Liver (tissue), 9 donors: ENCODE data around the gene NRDC. TPM values are rescaled to one million over a fixed set of nuclear protein-coding genes. Genes with fewer than 3 reads are reported as not detected.
A peak's percentile ranks its signal among the peaks of the same experiment; 100 is the strongest.

Experiments
- DNase-seq: peaks from one replicate; pipeline ENCODE4 v3.0.0-alpha.2; 2017; ENCODE audit warnings: low spot score
- H3K27ac ChIP-seq, 2 donors: one replicate each; pipeline ENCODE4 v1.7.0; 2013; ENCODE audit warnings: inconsistent platforms in 2 of 2, low read length in 2 of 2, control low read depth in 1 of 2, low read depth in 1 of 2, mild to moderate bottlenecking in 1 of 2
- H3K27me3 ChIP-seq, 4 donors: one replicate each; pipeline versions ENCODE4 v1.6.1 to v1.7.0; 2013; ENCODE audit warnings: low read length in 3 of 4, inconsistent platforms in 1 of 4, mild to moderate bottlenecking in 1 of 4, moderate library complexity in 1 of 4; ENCODE audit not compliant: control insufficient read depth in 4 of 4, insufficient read depth in 4 of 4
- H3K36me3 ChIP-seq, 4 donors: one replicate each; pipeline versions ENCODE4 v1.6.1 to v1.7.0; 2013; ENCODE audit warnings: low read length in 3 of 4, mild to moderate bottlenecking in 3 of 4, low read depth in 1 of 4, moderate library complexity in 1 of 4; ENCODE audit not compliant: control insufficient read depth in 4 of 4, insufficient read depth in 3 of 4
- H3K4me1 ChIP-seq, 4 donors: one replicate each; pipeline versions ENCODE4 v1.6.1 to v1.7.0; 2013; ENCODE audit warnings: low read length in 3 of 4, mild to moderate bottlenecking in 3 of 4, moderate library complexity in 1 of 4; ENCODE audit not compliant: control insufficient read depth in 4 of 4, insufficient read depth in 4 of 4
- H3K4me3 ChIP-seq, 3 donors: one replicate each; pipeline versions ENCODE4 v1.6.1 to v1.7.0; 2013; ENCODE audit warnings: low read length in 3 of 3, control low read depth in 1 of 3, low read depth in 1 of 3, mild to moderate bottlenecking in 1 of 3
- H3K9ac ChIP-seq, 2 donors: one replicate each; pipeline ENCODE4 v1.7.0; 2013; ENCODE audit warnings: low read length in 2 of 2, mild to moderate bottlenecking in 2 of 2, moderate library complexity in 2 of 2, control low read depth in 1 of 2, low read depth in 1 of 2
- H3K9me3 ChIP-seq, 4 donors: one replicate each; pipeline versions ENCODE4 v1.6.1 to v1.7.0; 2013; ENCODE audit warnings: low read length in 3 of 4; ENCODE audit not compliant: control insufficient read depth in 4 of 4
- EGR1 ChIP-seq, 2 donors: IDR thresholded peaks; 2 replicates each; pipeline ENCODE4 v1.6.1; 2016 to 2018; ENCODE audit warnings: antibody characterized with exemption in 2 of 2, low read depth in 2 of 2
- FOXA1 ChIP-seq: IDR thresholded peaks from 2 replicates; pipeline ENCODE4 v1.6.1; 2016; ENCODE audit warnings: antibody characterized with exemption
- FOXA2 ChIP-seq: IDR thresholded peaks from 2 replicates; pipeline ENCODE4 v1.6.1; 2016; ENCODE audit warnings: antibody characterized with exemption
- GABPA ChIP-seq, 2 donors: IDR thresholded peaks in 1 of 2; conservative IDR thresholded peaks in 1 of 2; 2 replicates each; pipeline ENCODE4 v1.6.1; 2016; ENCODE audit warnings: antibody characterized with exemption in 2 of 2, mild to moderate bottlenecking in 1 of 2, moderate library complexity in 1 of 2
- HNF4A ChIP-seq, 2 donors: conservative IDR thresholded peaks; 2 replicates each; pipeline ENCODE4 v1.6.1; 2016; ENCODE audit warnings: antibody characterized with exemption in 2 of 2, mild to moderate bottlenecking in 2 of 2
- HNF4G ChIP-seq: IDR thresholded peaks from 2 replicates; pipeline ENCODE4 v1.6.1; 2016; ENCODE audit warnings: antibody characterized with exemption
- JUND ChIP-seq, 2 donors: IDR thresholded peaks; 2 replicates each; pipeline ENCODE4 v1.6.1; 2016; ENCODE audit warnings: antibody characterized with exemption in 2 of 2
- NR2F2 ChIP-seq: IDR thresholded peaks from 2 replicates; pipeline ENCODE4 v1.6.1; 2016; ENCODE audit warnings: antibody characterized with exemption
- RAD21 ChIP-seq, 2 donors: IDR thresholded peaks; 2 replicates each; pipeline ENCODE4 v1.6.1; 2016; ENCODE audit warnings: antibody characterized with exemption in 2 of 2, mild to moderate bottlenecking in 2 of 2
- RXRA ChIP-seq, 2 donors: IDR thresholded peaks; 2 replicates each; pipeline ENCODE4 v1.6.1; 2017 to 2018; ENCODE audit warnings: antibody characterized with exemption in 2 of 2, mild to moderate bottlenecking in 1 of 2
- SP1 ChIP-seq: IDR thresholded peaks from 2 replicates; pipeline ENCODE4 v1.6.1; 2018; ENCODE audit warnings: antibody characterized with exemption, mild to moderate bottlenecking
- TAF1 ChIP-seq: conservative IDR thresholded peaks from 2 replicates; pipeline ENCODE4 v1.6.1; 2016; ENCODE audit warnings: antibody characterized with exemption, mild to moderate bottlenecking
- YY1 ChIP-seq: IDR thresholded peaks from 2 replicates; pipeline ENCODE4 v1.6.1; 2016; ENCODE audit warnings: antibody characterized with exemption, mild to moderate bottlenecking
- WGBS: extraction: QIAGEN DNeasy Blood & Tissue Kit; methylation state at CpG from one replicate; pipeline ENCODE4 v1.1.7; 2013; 5-methylcytosine and 5-hydroxymethylcytosine counted together
- polyA plus RNA-seq, 2 donors: library from polyadenylated mRNA; stranded (reverse) in 1 of 2; unstranded in 1 of 2; fragments of 200-250 nt in 1 of 2; fragments of >200 nt in 1 of 2; fragmentation: Nextera tagmentation in 1 of 2; extraction: Ambion mirVana in 1 of 2; gene quantifications; one replicate each; pipeline versions ENCODE4 v1.2.1 to v1.2.3, GENCODE V29; 2013 to 2015
- total RNA-seq, 2 donors: library from RNA; depleted of rRNA; stranded (reverse); fragments of >200 nt; gene quantifications; one replicate each; pipeline ENCODE4 v1.2.3, GENCODE V29; 2014
- TF ChIP-seq, protein P1 (sequence below): IDR thresholded peaks from 2 replicates; pipeline ENCODE4 v1.6.1; 2016; ENCODE audit warnings: antibody characterized with exemption
- TF ChIP-seq, protein P2 (sequence below): fragments of 150-350 bp; IDR thresholded peaks from 2 replicates; pipeline ENCODE4 v1.5.1; 2017; ENCODE audit warnings: improper control_type of control experiment, low read depth, low read length; ENCODE audit not compliant: missing input control
- TF ChIP-seq, protein P3 (sequence below): IDR thresholded peaks from 2 replicates; pipeline ENCODE4 v1.6.1; 2016; ENCODE audit warnings: antibody characterized with exemption
- TF ChIP-seq, protein P4 (sequence below): IDR thresholded peaks from 2 replicates; pipeline ENCODE4 v1.6.1; 2016; ENCODE audit warnings: antibody characterized with exemption
- TF ChIP-seq, protein P5 (sequence below): IDR thresholded peaks from 2 replicates; pipeline ENCODE4 v1.6.1; 2016; ENCODE audit warnings: antibody characterized with exemption, mild to moderate bottlenecking
- donor health status: healthy.
- donor health status: healthy.
- donor health status: healthy.
- donor health status: healthy.
- donor health status: healthy.

The NRDC gene
- total and polyA plus RNA-seq, 4 donors, result 42.8 to 88.7 (median 72.1) TPM

DNA sequence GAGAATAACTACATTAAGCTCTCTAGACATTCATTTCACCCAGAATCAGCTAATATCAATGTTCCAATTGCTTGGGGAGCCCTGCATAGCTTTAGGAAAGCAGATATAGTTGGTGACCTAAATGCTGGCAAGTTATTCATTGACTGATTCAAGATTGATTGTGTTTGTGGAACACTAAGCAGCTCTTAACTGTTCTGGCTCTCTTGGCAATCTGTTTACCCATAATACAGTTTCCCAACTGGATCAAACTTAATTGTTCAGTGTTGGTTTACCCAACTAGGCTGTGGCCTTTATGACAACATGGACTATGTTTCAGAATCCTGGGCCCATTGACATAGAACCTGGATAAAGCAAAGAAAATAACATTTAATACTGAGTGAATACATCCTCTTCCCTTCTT lies 83.7 kb downstream of the NRDC start (continued):
- TF ChIP-seq GABPA (IDR thresholded peaks at IDR 0.05 in 1 of 2, conservative IDR thresholded peaks at IDR 0.05 in 1 of 2) (no peak), HNF4A (conservative IDR thresholded peaks at IDR 0.05) (peak; percentile 70 to 81), YY1 (peak; percentile 73), SP1 (peak; percentile 85), EGR1 (IDR thresholded peaks at IDR 0.05; ENCODE audit: low read depth in 2 of 2) (peak in 1 of 2 donors; percentile 58), NR2F2 (no peak), RXRA (IDR thresholded peaks at IDR 0.05) (peak; percentile 58 to 81), FOXA1 (peak; percentile 87), JUND (IDR thresholded peaks at IDR 0.05) (peak; percentile 68 to 70)
- TF ChIP-seq, protein P1, sequence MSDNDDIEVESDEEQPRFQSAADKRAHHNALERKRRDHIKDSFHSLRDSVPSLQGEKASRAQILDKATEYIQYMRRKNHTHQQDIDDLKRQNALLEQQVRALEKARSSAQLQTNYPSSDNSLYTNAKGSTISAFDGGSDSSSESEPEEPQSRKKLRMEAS, result peak; percentile 43

DNA sequence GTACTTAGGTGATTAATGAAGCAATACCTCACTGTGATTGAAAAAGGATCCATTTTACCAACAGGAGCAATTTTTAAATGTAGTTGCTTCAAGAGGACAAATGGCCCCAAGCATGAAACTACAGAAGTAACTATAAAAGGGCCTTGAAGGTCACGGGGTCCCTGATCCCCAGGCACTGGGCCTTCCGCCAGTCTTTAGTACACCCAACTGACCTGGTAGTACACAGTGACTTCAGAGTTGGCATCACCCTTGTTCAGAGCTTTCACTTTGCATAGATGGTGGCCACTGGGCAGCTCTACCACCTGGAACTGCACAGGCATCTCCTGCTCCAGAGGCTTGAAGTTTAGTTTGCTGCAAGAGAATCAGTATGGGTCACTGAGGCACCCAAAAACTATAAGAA lies 84.3 kb downstream of the NRDC start:
- Histone ChIP-seq H3K36me3 (peaks cover 4 to 54% (median 41%) of the 10 kb centered on the region in 4 donors), H3K9me3 (no peaks in the 10 kb centered on the region), H3K4me3 (no peak overlapping the region), H3K27me3 (no peaks in the 10 kb centered on the region), H3K4me1 (peaks cover 4 to 26% (median 19%) of the 10 kb centered on the region in 4 donors), H3K27ac (peak overlapping the region; percentile 70 to 83), H3K9ac (no peak overlapping the region)
- TF ChIP-seq FOXA1 (no peak), RAD21 (IDR thresholded peaks at IDR 0.05) (no peak), SP1 (peak; percentile 10), RXRA (IDR thresholded peaks at IDR 0.05) (peak; percentile 68 to 83), FOXA2 (no peak), NR2F2 (peak; percentile 21), YY1 (peak; percentile 14), HNF4A (conservative IDR thresholded peaks at IDR 0.05) (peak; percentile 31), GABPA (IDR thresholded peaks at IDR 0.05 in 1 of 2, conservative IDR thresholded peaks at IDR 0.05 in 1 of 2) (no peak), TAF1 (no peak), EGR1 (IDR thresholded peaks at IDR 0.05; ENCODE audit: low read depth in 2 of 2) (no peak), JUND (IDR thresholded peaks at IDR 0.05) (no peak), HNF4G (no peak)
- TF ChIP-seq, protein P2, sequence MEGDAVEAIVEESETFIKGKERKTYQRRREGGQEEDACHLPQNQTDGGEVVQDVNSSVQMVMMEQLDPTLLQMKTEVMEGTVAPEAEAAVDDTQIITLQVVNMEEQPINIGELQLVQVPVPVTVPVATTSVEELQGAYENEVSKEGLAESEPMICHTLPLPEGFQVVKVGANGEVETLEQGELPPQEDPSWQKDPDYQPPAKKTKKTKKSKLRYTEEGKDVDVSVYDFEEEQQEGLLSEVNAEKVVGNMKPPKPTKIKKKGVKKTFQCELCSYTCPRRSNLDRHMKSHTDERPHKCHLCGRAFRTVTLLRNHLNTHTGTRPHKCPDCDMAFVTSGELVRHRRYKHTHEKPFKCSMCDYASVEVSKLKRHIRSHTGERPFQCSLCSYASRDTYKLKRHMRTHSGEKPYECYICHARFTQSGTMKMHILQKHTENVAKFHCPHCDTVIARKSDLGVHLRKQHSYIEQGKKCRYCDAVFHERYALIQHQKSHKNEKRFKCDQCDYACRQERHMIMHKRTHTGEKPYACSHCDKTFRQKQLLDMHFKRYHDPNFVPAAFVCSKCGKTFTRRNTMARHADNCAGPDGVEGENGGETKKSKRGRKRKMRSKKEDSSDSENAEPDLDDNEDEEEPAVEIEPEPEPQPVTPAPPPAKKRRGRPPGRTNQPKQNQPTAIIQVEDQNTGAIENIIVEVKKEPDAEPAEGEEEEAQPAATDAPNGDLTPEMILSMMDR, result no peak
- TF ChIP-seq, protein P1, result no peak
- TF ChIP-seq, protein P3, sequence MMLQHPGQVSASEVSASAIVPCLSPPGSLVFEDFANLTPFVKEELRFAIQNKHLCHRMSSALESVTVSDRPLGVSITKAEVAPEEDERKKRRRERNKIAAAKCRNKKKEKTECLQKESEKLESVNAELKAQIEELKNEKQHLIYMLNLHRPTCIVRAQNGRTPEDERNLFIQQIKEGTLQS, result no peak
- TF ChIP-seq, protein P4, sequence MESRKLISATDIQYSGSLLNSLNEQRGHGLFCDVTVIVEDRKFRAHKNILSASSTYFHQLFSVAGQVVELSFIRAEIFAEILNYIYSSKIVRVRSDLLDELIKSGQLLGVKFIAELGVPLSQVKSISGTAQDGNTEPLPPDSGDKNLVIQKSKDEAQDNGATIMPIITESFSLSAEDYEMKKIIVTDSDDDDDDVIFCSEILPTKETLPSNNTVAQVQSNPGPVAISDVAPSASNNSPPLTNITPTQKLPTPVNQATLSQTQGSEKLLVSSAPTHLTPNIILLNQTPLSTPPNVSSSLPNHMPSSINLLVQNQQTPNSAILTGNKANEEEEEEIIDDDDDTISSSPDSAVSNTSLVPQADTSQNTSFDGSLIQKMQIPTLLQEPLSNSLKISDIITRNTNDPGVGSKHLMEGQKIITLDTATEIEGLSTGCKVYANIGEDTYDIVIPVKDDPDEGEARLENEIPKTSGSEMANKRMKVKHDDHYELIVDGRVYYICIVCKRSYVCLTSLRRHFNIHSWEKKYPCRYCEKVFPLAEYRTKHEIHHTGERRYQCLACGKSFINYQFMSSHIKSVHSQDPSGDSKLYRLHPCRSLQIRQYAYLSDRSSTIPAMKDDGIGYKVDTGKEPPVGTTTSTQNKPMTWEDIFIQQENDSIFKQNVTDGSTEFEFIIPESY, result no peak
- TF ChIP-seq, protein P5, sequence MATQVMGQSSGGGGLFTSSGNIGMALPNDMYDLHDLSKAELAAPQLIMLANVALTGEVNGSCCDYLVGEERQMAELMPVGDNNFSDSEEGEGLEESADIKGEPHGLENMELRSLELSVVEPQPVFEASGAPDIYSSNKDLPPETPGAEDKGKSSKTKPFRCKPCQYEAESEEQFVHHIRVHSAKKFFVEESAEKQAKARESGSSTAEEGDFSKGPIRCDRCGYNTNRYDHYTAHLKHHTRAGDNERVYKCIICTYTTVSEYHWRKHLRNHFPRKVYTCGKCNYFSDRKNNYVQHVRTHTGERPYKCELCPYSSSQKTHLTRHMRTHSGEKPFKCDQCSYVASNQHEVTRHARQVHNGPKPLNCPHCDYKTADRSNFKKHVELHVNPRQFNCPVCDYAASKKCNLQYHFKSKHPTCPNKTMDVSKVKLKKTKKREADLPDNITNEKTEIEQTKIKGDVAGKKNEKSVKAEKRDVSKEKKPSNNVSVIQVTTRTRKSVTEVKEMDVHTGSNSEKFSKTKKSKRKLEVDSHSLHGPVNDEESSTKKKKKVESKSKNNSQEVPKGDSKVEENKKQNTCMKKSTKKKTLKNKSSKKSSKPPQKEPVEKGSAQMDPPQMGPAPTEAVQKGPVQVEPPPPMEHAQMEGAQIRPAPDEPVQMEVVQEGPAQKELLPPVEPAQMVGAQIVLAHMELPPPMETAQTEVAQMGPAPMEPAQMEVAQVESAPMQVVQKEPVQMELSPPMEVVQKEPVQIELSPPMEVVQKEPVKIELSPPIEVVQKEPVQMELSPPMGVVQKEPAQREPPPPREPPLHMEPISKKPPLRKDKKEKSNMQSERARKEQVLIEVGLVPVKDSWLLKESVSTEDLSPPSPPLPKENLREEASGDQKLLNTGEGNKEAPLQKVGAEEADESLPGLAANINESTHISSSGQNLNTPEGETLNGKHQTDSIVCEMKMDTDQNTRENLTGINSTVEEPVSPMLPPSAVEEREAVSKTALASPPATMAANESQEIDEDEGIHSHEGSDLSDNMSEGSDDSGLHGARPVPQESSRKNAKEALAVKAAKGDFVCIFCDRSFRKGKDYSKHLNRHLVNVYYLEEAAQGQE, result no peak
- no peak for DNase-seq
- WGBS, result 40% methylated on average over 2 of the region's 2 CpGs
